Eye (tissue), 1 donor: ENCODE measurements around the gene TBC1D2B.

Source experiments
- DNase-seq: peaks from one replicate; pipeline ENCODE4 v3.0.0-alpha.2; 2015

The TBC1D2B gene

DNA sequence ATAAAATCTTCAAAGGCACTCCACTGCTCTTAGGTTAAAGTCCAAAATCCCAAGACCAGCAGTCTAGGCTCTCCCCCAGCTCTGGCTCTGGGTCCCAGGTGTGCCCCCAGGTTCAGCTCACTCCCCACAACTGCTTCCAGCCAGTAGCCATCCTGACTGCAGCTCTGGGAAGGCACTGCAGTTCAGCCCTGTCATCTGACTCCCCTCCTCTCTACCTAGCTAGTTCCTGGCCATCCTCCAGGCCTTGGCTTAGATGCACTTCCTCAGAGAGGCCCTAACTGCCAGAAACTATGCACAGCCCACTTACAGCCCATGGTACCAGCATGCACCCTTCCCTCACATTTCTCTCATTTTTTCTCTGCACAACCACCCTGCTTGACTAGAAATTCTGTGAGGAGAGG is 25.5 kb downstream of the TBC1D2B start:
- DNase-seq, result peak; percentile 27

DNA sequence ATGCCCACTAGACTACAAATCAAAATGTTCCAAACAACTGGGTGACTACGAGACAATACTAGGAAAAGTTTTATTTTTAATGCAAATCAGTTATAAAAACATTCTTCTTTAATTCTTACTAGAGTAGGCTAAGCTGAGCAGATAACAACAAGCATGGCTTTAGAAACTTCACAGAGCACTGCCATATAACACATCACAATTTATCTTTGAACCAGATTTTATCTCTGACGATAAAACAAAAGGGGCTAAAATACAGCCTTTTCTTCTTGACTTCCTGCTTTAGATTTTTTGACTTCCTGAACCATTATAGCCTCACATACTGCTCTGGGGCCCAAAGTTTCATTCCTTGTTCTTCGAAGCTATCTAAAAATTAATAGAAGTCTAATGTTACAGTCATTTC is 25.9 kb downstream of the TBC1D2B start:
- no peak for DNase-seq

DNA sequence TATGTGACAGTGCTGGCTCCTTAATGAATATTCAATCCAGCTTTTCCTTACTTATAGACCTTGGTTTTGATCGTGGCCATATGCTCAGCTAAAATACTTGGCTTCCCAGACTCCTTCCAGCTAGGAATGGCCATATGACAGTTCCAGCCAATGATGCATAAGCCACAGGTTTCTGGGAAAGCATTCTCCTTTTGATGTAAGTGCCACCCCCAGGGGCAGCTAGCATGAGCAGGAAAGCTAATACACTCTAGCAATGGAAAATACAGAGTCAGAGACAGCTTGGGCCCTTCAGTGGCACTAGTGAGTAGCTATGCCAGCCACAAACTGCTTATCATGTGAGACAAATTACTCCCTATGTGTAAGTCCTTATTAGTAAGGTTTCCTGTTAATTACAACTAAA is 26.7 kb downstream of the TBC1D2B start:
- no peak for DNase-seq

DNA sequence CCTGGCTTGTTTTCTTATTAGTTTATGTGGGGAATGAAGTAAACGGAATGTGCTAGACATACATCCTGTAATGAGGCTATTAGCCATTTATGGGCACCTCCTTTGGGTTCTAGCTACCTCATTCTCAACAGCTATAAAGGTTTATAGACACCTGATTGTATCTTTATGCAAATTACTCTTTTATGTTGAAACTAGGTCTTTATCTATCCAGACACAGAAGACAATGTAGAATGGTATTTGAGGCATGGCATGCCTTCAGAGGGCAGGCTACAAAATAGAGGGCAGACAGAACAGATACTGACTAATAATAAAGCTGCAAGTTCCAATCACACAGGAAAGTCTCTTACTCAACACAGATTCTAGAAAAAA is 27.1 kb downstream of the TBC1D2B start:
- no peak for DNase-seq

GRCh38 chr15:78049691-78050440 is 27.6 kb downstream of the TBC1D2B start:
- peak; percentile 23 for DNase-seq

DNA sequence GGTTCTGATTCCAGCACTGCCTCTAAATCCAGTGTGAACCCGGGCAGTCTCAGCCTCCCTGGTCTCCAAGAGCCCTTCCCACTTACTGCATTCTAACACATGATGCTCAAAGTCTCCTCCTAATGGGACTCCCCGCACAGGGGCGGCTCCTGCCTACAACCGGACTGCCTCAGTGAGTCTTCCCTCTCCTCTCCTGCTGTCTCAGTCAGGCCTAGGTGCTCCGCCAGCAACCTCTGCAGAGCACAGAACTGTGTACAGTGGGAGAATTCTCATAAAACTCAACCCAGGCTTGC is 28.9 kb downstream of the TBC1D2B start:
- no peak for DNase-seq

GRCh38 chr15:78047761-78048627 is 29.5 kb downstream of the TBC1D2B start:
- DNase-seq, result peak; percentile 70

- no peak for DNase-seq
Measured at GRCh38 chr15:78046796-78047341, 30.6 kb downstream of the TBC1D2B start.

DNA sequence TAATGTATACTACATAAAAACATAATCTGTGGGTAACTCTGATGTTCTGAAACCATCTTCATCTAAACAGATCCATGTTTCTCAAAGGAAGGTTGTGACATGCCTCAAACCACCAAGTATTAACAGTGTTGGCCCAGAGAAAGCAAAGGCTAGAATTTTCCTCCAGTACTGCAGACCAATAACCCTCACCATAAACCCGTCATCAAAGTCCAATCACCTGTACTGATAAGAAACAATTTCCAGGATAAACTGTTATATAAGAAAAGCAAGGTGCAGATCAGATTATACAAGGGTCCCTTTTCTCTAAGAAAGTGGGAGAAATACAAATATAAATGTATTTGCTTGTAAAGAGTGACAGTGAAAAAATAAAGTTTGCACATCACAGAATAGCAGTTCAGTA is 32.3 kb downstream of the TBC1D2B start:
- no peak for DNase-seq

DNA sequence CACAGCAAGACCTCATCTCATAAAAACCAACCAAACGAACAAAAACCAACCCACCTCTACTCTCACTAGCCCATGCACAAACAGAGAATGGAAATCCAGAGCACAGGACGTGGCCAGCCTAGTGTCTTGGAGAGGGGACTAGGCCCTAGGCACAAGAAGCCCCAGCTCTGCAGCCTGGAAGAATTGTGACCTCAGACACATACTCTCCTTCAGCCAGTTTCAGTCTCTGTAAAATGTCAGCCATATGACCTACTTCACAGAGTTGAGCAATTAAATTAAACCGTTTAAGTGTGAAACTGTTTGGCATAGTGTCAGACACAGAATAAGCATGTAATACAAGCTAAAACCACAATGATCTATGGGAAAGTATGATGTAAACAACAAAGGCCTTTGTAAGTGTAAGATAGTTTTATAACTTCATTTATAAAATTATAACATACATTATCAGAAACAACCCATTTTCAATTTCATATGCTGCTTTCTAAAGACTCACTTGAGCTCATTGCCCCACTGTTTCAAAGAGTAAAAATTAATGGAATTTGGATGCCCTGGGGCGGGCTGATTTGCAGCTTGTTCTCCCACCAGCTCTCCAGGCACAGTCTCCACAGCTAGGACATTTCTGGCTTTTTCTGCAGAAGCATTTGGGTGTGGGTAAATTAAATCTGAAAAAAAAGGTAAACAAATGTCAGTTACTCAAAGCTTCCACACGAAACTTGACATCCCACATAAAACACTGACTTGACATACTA is 32.9 kb downstream of the TBC1D2B start:
- DNase-seq, result peak; percentile 62

GRCh38 chr15:78041946-78042345 is 35.6 kb downstream of the TBC1D2B start:
- DNase-seq, result no peak

DNA sequence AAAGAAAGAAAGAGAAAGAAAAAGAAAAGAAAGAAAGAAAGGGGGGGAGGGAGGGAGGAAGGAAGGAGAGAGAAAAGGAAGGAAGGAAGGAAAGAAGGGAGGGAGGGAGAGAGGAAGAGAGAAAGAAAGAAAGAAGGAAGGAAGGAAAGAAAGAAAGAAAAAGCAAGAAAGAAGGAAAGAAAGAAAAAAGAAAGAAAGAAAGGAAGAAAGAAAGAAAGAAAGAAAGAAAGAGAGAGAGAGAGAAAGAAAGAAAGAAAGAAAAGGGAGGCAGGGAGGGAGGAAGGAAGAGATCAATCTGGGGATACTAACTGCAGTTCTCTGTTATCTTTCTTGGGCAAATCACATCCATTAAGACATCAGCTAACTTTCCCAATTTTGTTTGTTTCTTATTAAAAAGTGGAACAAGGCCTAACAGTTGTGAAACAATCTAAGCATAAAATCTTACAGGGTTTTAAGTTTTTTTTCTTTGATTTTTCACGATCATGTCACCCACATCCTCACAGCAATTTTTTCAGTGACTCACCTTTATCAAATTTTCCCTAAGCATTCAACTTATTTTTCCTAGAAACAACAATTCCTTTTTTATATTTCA is 36.8 kb downstream of the TBC1D2B start:
- no peak for DNase-seq

DNA sequence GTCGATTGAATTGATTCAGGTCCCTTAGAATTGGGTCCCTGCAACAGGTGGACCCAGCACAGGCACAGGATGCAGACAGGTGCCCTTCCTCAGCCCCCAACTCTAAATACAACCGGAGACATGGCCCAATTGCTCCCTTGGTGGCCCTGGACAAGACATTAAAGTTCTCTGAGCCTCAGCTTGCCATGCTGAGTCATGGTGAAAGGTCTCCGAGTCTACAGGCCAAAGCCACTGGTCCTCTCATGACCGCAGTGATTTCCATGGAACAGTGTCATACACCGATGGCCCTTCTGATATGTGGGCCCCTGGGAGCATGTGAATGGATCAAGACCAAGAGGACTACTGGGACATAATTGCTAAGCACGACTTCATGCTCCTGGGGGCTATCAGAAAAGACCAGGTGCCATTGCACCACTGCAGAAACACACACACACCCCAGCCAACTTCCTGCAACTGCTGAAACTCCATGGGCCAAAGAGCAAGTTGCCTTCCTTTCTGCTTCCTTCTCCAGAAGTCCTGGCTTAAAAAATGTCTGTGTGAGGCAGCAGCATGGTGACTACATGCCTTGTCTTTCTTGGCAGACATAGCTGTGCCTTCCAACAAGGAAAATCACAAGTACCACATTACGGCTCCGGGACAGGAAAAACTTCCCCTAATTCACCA is 38.8 kb downstream of the TBC1D2B start:
- no peak for DNase-seq

DNA sequence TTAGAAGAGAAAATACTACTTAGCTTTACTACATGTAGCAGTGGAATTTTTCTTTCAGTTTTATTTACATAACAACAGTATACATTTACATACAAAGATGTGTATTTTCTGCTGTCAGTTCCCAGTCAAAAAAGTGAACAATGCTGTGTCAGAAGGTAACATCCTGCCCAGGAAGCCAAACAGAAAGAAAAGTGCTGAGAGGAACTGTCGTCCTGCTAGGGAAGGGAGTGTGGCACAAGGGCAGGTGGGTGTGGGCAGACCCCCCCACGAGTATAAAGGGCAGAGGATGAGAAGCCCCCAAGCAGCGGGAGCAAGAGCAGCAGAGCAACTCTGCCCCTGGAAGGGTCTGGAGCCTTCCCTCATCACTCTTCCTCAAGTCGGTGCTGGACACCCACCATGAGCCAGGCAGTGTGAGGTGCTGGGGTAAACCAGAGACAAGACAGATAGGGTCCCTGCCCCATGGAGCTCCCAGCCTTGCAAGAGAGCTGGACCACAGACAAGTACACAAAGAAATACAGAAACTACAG is 39.7 kb downstream of the TBC1D2B start:
- no peak for DNase-seq

DNA sequence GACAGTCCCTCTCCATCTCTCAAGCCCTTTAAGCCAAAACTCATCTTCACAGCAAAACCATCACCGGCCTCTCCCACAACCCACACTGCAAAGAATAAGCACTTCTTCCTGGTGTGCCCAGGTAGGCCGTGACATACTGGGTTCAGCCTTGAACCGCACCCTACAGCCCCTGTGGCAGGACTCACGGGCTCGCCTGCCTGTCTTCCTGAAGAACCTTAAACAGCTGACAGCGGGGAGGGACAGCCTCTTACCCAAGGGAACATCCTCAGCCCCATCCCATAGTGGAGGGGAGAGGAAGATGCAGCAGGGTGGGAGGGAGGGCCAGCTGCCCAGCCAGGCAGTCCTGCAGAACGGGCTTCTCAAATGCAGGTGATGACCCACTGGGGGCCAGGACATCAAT is 40.2 kb downstream of the TBC1D2B start:
- no peak for DNase-seq

DNA sequence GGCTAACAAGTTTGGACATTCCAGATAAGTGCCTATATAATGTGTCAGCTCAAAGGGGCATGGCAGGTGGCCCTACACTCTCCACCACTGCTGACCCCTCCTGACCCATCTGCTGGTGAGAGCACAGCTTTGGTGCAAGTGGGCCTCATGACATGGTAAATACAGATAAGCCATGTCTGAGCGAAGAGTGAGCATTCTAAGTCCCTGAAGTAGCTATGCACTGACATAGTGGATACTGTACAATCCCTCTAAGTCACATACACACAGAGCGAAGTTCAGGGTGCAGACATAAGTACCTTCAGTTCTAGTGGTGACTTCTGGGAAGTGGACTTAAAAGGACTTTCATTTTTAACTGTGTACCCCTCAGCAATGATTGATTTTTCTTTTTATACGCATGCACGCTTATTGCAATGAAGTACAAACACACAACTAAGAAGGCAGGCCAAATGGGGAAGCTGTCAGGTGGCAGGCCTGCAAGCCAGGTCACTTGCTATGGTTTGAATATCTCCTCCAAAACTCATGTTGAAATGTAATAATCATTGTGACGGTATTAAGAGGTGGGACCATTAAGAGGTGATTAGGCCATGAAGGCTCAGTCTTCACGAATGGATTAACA is 41.5 kb downstream of the TBC1D2B start:
- peak; percentile 35 for DNase-seq

DNA sequence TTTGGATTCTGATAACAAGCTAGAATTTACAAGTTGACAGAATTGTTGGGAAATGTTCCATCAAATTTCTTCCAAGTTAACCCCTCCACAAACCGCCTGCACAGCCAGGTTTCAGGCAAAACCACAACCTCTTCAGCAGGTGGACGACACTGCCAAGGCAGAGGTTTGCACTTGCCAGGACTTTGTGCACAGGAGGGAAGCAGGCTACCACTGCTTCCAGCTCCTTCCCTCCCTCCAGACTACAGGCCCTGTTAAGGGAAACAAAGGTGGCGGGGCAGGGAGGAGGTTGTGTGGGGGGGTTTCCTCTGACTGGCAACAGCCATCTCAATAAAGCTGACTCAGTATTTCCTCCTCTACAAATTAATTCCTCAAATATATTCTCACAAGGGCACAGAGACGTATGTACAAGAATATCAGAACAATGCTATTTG is 42.2 kb downstream of the TBC1D2B start:
- no peak for DNase-seq

- no peak for DNase-seq
Measured at GRCh38 chr15:78034495-78035191, 42.9 kb downstream of the TBC1D2B start.

DNA sequence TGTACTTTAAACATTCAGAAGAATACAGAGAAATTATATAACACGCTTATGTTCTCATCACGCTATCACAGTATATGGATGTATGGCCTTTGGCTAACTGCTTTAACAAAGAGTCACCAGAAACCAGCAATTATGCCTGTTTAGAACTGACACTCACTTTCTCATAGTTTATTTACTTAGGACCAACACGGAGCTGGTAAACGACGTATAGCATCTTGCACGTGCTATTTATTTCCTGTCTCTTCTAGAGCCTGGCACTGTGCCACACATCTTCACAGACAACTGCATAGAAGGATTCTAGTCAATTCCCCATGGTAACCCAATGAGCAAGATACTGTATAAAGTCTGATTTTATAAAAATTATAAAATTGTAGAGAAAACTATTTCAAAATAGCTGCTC is 43.6 kb downstream of the TBC1D2B start:
- peak; percentile 36 for DNase-seq

DNA sequence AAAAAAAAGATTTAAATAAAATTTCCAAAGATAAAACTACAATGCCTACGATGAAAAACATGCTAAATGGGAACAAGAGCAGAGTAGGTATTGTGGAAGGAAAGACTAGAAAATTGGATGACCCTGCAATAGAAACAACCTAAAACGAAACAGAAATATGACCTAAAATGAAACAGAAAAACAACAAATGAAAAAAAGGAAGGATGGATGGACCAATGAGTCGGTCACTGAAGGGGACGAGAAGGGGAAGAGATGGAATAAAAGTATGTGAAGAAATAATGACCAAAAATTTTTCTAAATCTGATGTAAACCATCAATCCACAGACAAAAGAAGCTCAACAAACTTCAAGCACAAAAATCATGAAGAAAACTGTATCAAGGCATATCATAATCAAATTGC is 44.8 kb downstream of the TBC1D2B start:
- no peak for DNase-seq

- peak; percentile 44 for DNase-seq
Measured at GRCh38 chr15:78024883-78025282, 52.6 kb downstream of the TBC1D2B start.
